Activated T-helper 1 cell treated with Interleukin-2 at 50 U/mL for 16 hours (primary cell): ENCODE data around the gene ANP32A.

Experiments used
- DNase-seq: peaks from one replicate; pipeline ENCODE4 v3.0.0-alpha.2; 2020; ENCODE audit warnings: low read depth

ANP32A gene

GRCh38 chr15:68819495-68820294 is 1.0 kb downstream of the ANP32A start:
- DNase-seq: peak; percentile 13

- peak; percentile 8 for DNase-seq
Measured at GRCh38 chr15:68818769-68819494, 1.8 kb downstream of the ANP32A start.

- DNase-seq: peak; percentile 57
Measured at GRCh38 chr15:68818066-68818768, 2.5 kb downstream of the ANP32A start.

- peak; percentile 57 for DNase-seq
Measured at GRCh38 chr15:68817304-68818065, 3.2 kb downstream of the ANP32A start.

GRCh38 chr15:68816795-68817303 is 3.8 kb downstream of the ANP32A start:
- no peak for DNase-seq

- no peak for DNase-seq
Measured at GRCh38 chr15:68816158-68816557, 4.5 kb downstream of the ANP32A start.

- no peak for DNase-seq
Measured at GRCh38 chr15:68815598-68815997, 5.1 kb downstream of the ANP32A start.

- no peak for DNase-seq
Measured at GRCh38 chr15:68814596-68814995, 6.1 kb downstream of the ANP32A start.

GRCh38 chr15:68812597-68813431 is 7.9 kb downstream of the ANP32A start:
- DNase-seq: no peak

GRCh38 chr15:68812069-68812468 is 8.6 kb downstream of the ANP32A start:
- DNase-seq: no peak

GRCh38 chr15:68809517-68809916 is 11.2 kb downstream of the ANP32A start:
- no peak for DNase-seq

GRCh38 chr15:68808770-68809169 is 11.9 kb downstream of the ANP32A start:
- no peak for DNase-seq

- DNase-seq: no peak
Measured at GRCh38 chr15:68808091-68808490, 12.6 kb downstream of the ANP32A start.

- no peak for DNase-seq
Measured at GRCh38 chr15:68807249-68807648, 13.4 kb downstream of the ANP32A start.

GRCh38 chr15:68806220-68807060 is 14.3 kb downstream of the ANP32A start:
- no peak for DNase-seq

GRCh38 chr15:68802373-68802772 is 18.3 kb downstream of the ANP32A start:
- DNase-seq: no peak

GRCh38 chr15:68801572-68802148 is 19.0 kb downstream of the ANP32A start:
- DNase-seq: no peak

GRCh38 chr15:68800875-68801274 is 19.8 kb downstream of the ANP32A start:
- DNase-seq: no peak

- DNase-seq: no peak
Measured at GRCh38 chr15:68798346-68799094, 22.2 kb downstream of the ANP32A start.
